Panc1 (cell line): Measurements from ENCODE around the gene SPEG. TPM values are rescaled to one million over a fixed set of nuclear protein-coding genes. Genes with fewer than 3 reads are reported as not detected.

ENCODE experiments used
- ATAC-seq: fragments of 200-7000 bp; cut with Tn5 transposase; 2 replicates; pipeline ENCODE4 v1.9.1; 2020; ENCODE audit warnings: mild to moderate bottlenecking, moderate library complexity
- BruUV-seq: library from RNA; stranded (reverse); fragments of 400-500 nt; replicated peaks from 2 replicates; lab custom pipeline; 2021; lab: Mats Ljungman, UMichigan
- CTCF ChIA-PET: fragments of 300-600 bp; sonication (Branson Sonifier 250); formaldehyde crosslinking; loops from one replicate; lab custom pipeline; 2022; ENCODE audit warnings: antibody characterized with exemption; lab: Charles Lee
- POLR2A ChIA-PET: fragments of 300-600 bp; sonication (Branson Sonifier 250); formaldehyde crosslinking; loops from one replicate; lab custom pipeline; 2022; ENCODE audit warnings: antibody characterized with exemption; lab: Charles Lee
- DNase-seq: peaks from one replicate; pipeline ENCODE4 v3.0.0-alpha.2; 2010; ENCODE audit warnings: low read depth, low spot score
- H3K27ac ChIP-seq: 2 replicates; pipeline ENCODE4 v1.5.1; 2011; ENCODE audit warnings: mild to moderate bottlenecking, low read length, inconsistent platforms
- H3K27me3 ChIP-seq: fragments of 200-500 bp; sonication (Bioruptor generic); 2 replicates; pipeline ENCODE4 v1.6.0; 2014; ENCODE audit warnings: low read length, inconsistent platforms; ENCODE audit not compliant: control insufficient read depth, insufficient read depth
- H3K36me3 ChIP-seq: fragments of 200-500 bp; sonication (Bioruptor generic); 2 replicates; pipeline ENCODE4 v1.5.1; 2014; ENCODE audit warnings: inconsistent platforms, mild to moderate bottlenecking, low read length, moderate library complexity; ENCODE audit not compliant: control insufficient read depth, insufficient read depth
- H3K4me1 ChIP-seq: 2 replicates; pipeline ENCODE4 v1.5.1; 2011; ENCODE audit warnings: inconsistent platforms, mild to moderate bottlenecking, low read length, moderate library complexity; ENCODE audit not compliant: control insufficient read depth, insufficient read depth
- H3K4me3 ChIP-seq, 2 experiments: 2 replicates each; pipeline ENCODE4 v1.5.1; 2011 to 2012; ENCODE audit warnings: low read depth in 2 of 2, low read length in 2 of 2, mild to moderate bottlenecking in 2 of 2, inconsistent platforms in 1 of 2, moderate library complexity in 1 of 2
- H3K9me3 ChIP-seq: fragments of 200-500 bp; sonication (Bioruptor generic); 2 replicates; pipeline ENCODE4 v1.5.1; 2014; ENCODE audit warnings: low read depth, mild to moderate bottlenecking, inconsistent platforms, low read length, moderate library complexity; ENCODE audit not compliant: control insufficient read depth, insufficient read depth
- POLR2AphosphoS5 ChIP-seq: IDR thresholded peaks from 2 replicates; pipeline ENCODE4 v1.6.1; 2012; ENCODE audit warnings: mild to moderate bottlenecking, low read depth, low read length, moderate library complexity
- SIN3A ChIP-seq: IDR thresholded peaks from 2 replicates; pipeline ENCODE4 v1.6.1; 2012; ENCODE audit warnings: low read depth, mild to moderate bottlenecking, low read length, moderate library complexity, borderline replicate concordance; ENCODE audit not compliant: insufficient read depth
- TCF7L2 ChIP-seq: IDR thresholded peaks from 2 replicates; pipeline ENCODE4 v1.6.1; 2011; ENCODE audit warnings: mild to moderate bottlenecking, low read depth, low read length, inconsistent platforms
- in situ Hi-C: cut with HindIII; loops from 2 replicates; pipeline ENCODE4 v1.10.0; 2016; ENCODE audit warnings: low sequenced_read_pairs, low pct_unique_long_range_greater_than_20kb
- intact Hi-C: fragments of 100-400 bp; cut with micrococcal nuclease; formaldehyde crosslinking; loops from one replicate; pipeline ENCODE4 v1.10.0; 2022; ENCODE audit not compliant: unreplicated experiment
- total RNA-seq: library from RNA; stranded (reverse); gene quantifications from one replicate; pipeline ENCODE4 v1.2.1, GENCODE V29; 2021; ENCODE audit not compliant: unreplicated experiment
- TF ChIP-seq, protein P1 (sequence below), 2 experiments: IDR thresholded peaks; 2 replicates each; pipeline ENCODE4 v1.6.1; 2011 to 2012; ENCODE audit warnings: low read depth in 2 of 2, control low read depth in 1 of 2, low read length in 1 of 2, mild to moderate bottlenecking in 1 of 2, moderate library complexity in 1 of 2; ENCODE audit not compliant: insufficient read depth in 1 of 2
- TF ChIP-seq, protein P2 (sequence below): fragments of 450-650 bp; IDR thresholded peaks from 2 replicates; pipeline ENCODE4 v1.5.1; 2017; ENCODE audit warnings: mild to moderate bottlenecking

SPEG gene
- total RNA-seq, 1 experiment from 2014 or later = 3.4 TPM

DNA sequence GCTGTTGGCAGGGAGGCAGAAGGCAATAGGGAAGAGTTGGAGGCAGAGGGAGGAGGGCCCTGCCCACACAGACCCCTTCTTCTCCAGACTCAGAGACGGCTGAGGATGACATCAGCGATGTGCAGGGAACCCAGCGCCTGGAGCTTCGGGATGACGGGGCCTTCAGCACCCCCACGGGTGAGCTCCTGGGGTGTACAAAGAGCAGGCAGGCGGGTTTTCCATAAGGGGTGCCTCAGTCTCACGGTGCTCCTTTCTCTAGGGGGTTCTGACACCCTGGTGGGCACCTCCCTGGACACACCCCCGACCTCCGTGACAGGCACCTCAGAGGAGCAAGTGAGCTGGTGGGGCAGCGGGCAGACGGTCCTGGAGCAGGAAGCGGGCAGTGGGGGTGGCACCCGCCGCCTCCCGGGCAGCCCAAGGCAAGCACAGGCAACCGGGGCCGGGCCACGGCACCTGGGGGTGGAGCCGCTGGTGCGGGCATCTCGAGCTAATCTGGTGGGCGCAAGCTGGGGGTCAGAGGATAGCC is 10.0 kb downstream of the SPEG start:
- ChIA-PET POLR2A (no interaction called here), CTCF (no interaction called here)
- peaks cover 8% of the 10 kb centered on the region for H3K27me3 ChIP-seq
- TF ChIP-seq, protein P1, sequence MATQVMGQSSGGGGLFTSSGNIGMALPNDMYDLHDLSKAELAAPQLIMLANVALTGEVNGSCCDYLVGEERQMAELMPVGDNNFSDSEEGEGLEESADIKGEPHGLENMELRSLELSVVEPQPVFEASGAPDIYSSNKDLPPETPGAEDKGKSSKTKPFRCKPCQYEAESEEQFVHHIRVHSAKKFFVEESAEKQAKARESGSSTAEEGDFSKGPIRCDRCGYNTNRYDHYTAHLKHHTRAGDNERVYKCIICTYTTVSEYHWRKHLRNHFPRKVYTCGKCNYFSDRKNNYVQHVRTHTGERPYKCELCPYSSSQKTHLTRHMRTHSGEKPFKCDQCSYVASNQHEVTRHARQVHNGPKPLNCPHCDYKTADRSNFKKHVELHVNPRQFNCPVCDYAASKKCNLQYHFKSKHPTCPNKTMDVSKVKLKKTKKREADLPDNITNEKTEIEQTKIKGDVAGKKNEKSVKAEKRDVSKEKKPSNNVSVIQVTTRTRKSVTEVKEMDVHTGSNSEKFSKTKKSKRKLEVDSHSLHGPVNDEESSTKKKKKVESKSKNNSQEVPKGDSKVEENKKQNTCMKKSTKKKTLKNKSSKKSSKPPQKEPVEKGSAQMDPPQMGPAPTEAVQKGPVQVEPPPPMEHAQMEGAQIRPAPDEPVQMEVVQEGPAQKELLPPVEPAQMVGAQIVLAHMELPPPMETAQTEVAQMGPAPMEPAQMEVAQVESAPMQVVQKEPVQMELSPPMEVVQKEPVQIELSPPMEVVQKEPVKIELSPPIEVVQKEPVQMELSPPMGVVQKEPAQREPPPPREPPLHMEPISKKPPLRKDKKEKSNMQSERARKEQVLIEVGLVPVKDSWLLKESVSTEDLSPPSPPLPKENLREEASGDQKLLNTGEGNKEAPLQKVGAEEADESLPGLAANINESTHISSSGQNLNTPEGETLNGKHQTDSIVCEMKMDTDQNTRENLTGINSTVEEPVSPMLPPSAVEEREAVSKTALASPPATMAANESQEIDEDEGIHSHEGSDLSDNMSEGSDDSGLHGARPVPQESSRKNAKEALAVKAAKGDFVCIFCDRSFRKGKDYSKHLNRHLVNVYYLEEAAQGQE (IDR thresholded peaks at IDR 0.05; ENCODE audit: insufficient read depth in 1 of 2, low read depth in 2 of 2, low read length in 1 of 2) = no peak
- TF ChIP-seq, protein P2, sequence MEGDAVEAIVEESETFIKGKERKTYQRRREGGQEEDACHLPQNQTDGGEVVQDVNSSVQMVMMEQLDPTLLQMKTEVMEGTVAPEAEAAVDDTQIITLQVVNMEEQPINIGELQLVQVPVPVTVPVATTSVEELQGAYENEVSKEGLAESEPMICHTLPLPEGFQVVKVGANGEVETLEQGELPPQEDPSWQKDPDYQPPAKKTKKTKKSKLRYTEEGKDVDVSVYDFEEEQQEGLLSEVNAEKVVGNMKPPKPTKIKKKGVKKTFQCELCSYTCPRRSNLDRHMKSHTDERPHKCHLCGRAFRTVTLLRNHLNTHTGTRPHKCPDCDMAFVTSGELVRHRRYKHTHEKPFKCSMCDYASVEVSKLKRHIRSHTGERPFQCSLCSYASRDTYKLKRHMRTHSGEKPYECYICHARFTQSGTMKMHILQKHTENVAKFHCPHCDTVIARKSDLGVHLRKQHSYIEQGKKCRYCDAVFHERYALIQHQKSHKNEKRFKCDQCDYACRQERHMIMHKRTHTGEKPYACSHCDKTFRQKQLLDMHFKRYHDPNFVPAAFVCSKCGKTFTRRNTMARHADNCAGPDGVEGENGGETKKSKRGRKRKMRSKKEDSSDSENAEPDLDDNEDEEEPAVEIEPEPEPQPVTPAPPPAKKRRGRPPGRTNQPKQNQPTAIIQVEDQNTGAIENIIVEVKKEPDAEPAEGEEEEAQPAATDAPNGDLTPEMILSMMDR = no peak
- TF ChIP-seq TCF7L2 = no peak
- no peak for TF ChIP-seq SIN3A
- no peak for TF ChIP-seq POLR2AphosphoS5
- H3K36me3 ChIP-seq = no peaks in the 10 kb centered on the region; the same call in 1 of the 2 replicates
- in situ Hi-C loops (no loop called here), intact Hi-C loops (no loop called here)
- ATAC-seq (no peak), DNase-seq (no peak)
- BruUV-seq = no TSS peak
- H3K4me1 ChIP-seq = peaks cover 9% of the 10 kb centered on the region
- H3K9me3 ChIP-seq = no peaks in the 10 kb centered on the region
- H3K27ac ChIP-seq = no peak overlapping the region
- no peak overlapping the region for H3K4me3 ChIP-seq

- POLR2A ChIA-PET = no interaction called here
- no TSS peak for BruUV-seq
- ATAC-seq = no peak
- intact Hi-C loops (no loop called here), in situ Hi-C loops (no loop called here)
- no peak overlapping the region for H3K27ac ChIP-seq
- no peaks in the 10 kb centered on the region; the same call in 1 of the 2 replicates for H3K36me3 ChIP-seq
- peaks cover 8% of the 10 kb centered on the region for H3K27me3 ChIP-seq
- H3K9me3 ChIP-seq = no peaks in the 10 kb centered on the region
- no peak overlapping the region for H3K4me3 ChIP-seq
- H3K4me1 ChIP-seq = peaks cover 9% of the 10 kb centered on the region
- DNase-seq = no peak
- TF ChIP-seq POLR2AphosphoS5 (no peak), SIN3A (no peak), TCF7L2 (no peak)
- TF ChIP-seq, protein P1 (IDR thresholded peaks at IDR 0.05; ENCODE audit: insufficient read depth in 1 of 2, low read depth in 2 of 2, low read length in 1 of 2) = no peak
- TF ChIP-seq, protein P2 = no peak
- CTCF ChIA-PET = no interaction called here
Measured at GRCh38 chr2:219445220-219445640, 10.6 kb downstream of the SPEG start.
